ENCODE measurements around the gene MCUR1.
A peak's percentile ranks its signal among the peaks of the same experiment; 100 is the strongest.
"Not testable (repeated sequence)": the region's sequence is repeated elsewhere in the genome, so short reads cannot be mapped to it uniquely, and the experiment has no call there.

Gene MCUR1, protein sequence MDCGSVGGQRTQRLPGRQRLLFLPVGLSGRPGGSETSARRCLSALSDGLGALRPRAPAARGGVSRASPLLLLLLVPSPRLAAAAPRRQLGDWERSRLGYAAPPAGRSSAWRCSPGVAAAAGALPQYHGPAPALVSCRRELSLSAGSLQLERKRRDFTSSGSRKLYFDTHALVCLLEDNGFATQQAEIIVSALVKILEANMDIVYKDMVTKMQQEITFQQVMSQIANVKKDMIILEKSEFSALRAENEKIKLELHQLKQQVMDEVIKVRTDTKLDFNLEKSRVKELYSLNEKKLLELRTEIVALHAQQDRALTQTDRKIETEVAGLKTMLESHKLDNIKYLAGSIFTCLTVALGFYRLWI

DNA sequence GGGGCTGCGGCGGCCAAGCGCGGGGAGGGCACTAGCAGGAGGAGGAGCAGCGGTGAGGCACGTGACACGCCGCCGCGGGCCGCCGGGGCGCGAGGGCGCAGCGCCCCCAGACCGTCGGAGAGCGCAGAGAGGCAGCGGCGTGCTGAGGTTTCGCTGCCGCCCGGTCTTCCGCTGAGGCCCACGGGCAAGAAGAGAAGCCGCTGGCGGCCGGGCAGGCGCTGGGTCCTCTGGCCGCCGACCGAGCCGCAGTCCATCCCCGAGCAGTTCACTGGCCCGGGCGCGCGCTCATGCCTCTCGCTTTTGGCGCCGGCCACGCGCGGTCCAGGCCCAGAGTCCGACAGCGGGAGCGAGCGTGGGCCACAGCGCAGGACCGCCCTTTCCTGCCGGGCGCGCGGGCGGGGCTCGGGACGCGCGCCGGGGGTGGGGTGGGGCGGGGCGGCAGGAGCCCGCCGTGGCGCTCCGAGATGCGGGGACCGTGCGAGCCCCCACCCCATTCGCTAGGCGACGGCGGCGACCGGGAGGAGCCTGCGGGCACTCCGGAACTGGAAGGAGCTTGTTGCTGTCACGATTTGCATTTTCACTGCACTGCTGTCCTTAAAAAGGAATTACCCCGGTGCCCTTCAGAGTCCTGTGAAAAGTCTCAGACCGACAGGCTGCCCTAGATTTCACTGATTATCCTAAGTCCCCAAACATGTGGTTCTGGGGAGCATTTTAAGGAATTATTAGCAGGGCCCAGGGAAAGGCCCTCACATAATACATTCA, at the start of gene MCUR1:
TSS of gene MCUR1 (minus strand) at position 382 of the 762 bp plus-strand sequence. CDS start at position 254, 128 bp downstream.
- DNase-seq, result peak; percentile 60

GRCh38 chr6:13863699-13864155, 49.4 kb upstream of the MCUR1 start:
- DNase-seq, result no peak

DNA sequence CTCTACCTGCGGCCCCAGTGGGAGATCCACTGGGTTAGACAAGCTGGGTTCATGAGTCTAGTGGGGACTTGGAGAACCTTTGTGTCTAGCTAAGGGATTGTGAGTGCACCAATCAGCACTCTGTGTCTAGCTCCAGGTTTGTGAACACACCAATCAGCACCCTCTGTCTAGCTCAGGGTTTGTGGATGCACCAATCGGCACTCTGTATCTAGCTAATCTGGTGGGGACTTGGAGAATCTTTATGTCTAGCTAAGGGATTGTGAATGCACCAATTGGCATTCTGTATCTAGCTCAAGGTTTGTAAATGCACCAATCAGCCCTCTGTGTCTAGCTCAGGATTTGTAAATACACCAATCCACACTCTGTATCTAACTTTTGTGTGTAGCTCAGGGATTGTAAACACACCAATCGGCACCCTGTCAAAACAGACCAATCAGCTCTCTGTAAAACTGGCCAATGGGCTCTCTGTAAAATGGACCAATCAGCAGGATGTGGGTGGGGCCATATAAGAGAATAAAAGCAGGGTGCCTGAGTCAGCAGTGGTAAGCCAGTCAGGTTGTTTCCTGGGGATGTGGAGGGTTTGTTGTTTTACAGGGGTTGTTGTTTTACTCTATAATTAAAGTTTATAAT, 46.3 kb upstream of the MCUR1 start:
- DNase-seq, result not testable (repeated sequence)

GRCh38 chr6:13859871-13860555, 45.7 kb upstream of the MCUR1 start:
- DNase-seq, result no peak

DNA sequence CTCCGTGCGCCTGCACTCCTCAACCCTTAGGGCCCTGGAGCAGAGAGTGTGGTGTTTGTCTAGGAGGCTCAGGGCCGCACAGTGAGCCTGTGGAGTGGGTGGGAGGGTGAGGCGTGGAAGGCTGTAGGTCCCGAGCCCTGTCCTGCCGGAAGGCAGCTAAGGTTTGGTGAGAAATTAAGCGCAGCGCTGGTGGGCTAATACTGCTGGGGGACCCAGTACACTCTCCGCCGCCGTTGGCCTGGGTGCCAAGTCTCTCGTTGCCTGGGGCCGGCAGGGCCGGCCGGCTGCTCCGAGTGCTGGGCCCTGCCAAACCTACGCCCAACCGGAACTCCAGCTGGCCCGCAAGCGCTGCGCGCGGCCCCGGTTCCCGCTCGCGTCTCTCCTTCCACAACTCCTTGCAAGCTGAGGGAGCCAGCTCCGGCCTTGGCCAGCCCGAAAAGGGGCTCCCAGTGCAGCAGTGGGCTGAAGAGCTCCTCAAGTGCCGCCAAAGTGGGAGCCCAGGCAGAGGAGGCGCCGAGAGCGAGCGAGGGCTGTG, 40.4 kb upstream of the MCUR1 start:
- no peak for DNase-seq

- DNase-seq, result no peak
Measured at GRCh38 chr6:13853871-13854270, 39.5 kb upstream of the MCUR1 start.

DNA sequence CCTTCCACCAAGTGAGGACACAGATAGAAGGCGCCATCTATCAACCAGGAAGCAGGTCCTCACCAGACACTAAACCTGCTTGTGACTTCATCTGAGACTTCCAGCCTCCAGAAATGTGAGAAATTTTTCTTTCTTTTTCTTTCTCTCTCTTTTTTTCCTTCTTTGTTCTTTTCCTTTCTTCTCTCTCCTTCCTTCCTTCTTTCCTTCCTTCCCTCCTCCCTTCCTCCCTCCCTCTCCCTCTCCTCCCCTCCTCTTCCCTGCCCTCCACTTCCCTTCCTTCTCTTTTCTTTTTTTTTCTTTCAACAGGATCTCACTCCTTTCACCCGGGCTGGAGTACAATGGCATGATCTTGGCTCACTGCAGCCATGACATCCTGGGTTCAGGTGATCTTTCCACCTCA, 37.4 kb upstream of the MCUR1 start:
- no peak for DNase-seq

- no peak for DNase-seq
Measured at GRCh38 chr6:13851330-13851729, 37.0 kb upstream of the MCUR1 start.

DNA sequence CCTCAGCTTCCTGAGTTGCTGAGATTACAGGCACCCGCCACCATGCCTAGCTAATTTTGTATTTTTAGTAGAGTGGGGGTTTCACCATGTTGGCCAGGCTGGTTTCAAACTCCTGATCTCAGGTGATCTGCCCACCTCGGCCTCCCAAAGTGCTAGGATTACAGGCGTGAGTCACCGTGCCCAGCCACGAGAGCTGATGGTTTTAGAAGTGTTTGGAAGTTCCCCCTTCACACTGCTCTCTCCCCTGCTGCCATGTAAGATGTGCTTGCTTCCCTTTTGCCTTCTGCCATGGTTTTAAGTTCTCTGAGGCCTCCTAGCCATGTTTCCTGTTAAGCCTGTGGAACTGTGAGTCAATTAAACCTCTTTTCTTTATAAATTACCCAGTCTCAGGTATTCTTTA, 36.3 kb upstream of the MCUR1 start:
- not testable (repeated sequence) for DNase-seq

GRCh38 chr6:13848522-13849150, 34.3 kb upstream of the MCUR1 start:
- DNase-seq, result no peak

- no peak for DNase-seq
Measured at GRCh38 chr6:13847326-13848050, 33.1 kb upstream of the MCUR1 start.

GRCh38 chr6:13846841-13847240, 32.5 kb upstream of the MCUR1 start:
- DNase-seq, result no peak

DNA sequence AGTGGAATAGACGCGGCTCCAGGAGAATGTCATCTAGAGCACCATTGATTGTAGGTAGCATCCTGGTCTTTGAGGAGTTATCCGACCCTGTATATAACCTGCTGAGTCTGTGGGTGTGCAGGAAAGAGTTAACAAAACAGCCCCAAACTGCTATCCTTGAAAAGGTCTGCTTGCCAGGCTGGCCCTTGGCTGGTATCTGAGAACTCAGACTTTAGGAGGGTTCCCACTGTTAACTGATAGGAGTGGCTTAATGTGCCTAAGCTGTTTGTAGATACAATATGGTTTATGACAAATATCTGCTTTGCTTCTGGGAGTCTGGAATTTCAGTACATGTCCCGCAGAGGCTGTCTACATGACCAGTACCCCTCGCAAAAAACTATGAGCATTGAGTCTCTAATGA, 27.6 kb upstream of the MCUR1 start:
- DNase-seq, result no peak

DNA sequence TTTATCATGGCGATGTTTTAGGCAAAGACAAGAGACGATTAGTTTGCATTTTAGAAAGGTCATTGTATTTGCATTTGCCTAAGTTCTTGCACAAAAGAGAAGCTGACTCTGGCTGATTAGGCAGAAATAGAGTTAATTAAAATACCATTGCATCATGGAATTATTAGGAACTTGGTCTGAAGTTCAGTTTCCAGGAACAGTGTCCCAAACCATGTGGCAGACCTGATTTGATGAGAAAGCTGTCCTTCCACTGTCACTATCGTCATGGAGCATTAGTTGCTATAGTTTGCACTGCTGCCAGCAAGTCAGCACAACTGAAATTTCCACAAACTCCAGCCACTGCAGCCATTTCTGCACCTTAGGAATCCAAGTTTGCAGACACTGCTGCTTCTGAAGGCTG, 24.3 kb upstream of the MCUR1 start:
- no peak for DNase-seq

GRCh38 chr6:13836170-13836569, 21.8 kb upstream of the MCUR1 start:
- DNase-seq, result no peak

DNA sequence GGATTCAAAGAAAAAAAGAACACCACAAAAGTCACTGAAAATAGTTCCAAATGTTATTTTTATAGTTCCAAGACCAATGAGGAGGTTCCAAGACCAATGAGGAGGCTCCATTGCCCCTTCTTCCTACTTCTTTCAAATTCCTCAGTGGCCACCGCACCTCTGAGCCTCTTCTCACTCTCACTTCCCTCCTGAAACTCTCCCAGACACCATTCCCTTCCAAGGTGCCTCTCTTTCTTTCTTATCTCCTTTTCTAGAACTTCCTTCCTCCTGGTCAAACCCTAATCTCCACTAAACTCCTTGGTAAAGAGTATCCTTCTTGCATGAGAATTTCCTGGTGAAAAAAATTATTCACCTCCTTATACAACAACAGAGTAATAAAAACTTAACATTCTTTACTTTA, 20.4 kb upstream of the MCUR1 start:
- no peak for DNase-seq

DNA sequence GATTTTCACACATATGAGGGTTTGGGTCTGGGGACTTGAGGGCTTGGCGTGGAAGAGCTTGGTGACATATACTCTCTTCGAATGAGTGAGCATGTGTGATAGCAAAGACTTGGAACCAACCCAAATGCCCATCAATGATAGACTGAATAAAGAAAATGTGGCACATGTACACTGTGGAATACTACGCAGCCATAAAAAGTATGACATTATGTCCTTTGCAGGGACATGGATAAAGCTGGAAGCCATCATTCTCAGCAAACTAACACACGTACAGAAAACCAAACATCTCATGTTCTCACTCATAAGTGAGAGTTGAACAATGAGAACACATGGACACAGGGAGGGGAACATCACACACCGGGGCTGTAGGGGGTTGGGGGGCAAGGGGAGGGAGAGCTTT, 19.7 kb upstream of the MCUR1 start:
- not testable (repeated sequence) for DNase-seq

DNA sequence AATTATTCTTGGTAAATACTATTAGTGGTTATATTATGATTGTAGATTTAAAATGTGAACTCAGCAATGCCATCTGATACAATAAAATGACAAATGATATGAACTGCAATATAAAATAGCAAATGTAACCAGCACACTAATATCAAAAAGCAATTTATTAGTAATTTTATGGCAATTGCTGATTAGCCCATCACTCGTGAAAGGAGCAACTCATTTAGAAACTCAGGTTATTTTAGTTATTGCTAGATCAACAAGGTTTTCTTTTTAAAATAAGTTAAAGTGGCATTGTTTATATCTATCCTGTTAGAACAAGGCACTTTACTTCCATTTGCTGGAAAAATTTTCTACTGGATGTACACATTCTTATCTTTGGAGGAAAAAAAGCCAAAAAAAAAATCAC, 18.4 kb upstream of the MCUR1 start:
- DNase-seq, result no peak

GRCh38 chr6:13831615-13832014, 17.3 kb upstream of the MCUR1 start:
- no peak for DNase-seq

- no peak for DNase-seq
Measured at GRCh38 chr6:13830803-13831202, 16.4 kb upstream of the MCUR1 start.

DNA sequence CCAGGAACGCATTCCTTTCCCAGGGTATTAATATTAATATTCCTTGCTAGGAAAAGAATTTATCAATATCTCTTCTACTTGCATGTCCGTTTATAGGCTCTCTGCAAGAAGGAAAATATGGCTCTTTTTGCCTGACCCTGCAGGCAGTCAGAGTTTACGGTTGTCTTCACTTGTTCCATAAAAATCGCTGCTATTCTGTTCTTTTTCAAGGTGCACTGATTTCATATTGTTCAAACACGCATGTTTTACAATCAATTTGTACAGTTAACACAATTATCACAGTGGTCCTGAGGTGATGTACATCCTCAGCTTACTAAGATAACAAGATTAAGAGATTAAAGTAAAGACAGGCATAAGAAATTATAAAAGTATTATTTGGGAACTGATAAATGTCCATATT, 15.1 kb upstream of the MCUR1 start:
- not testable (repeated sequence) for DNase-seq
